HG03378 (cell line): ENCODE data around the gene SLC26A6.

Experiments used
- ATAC-seq: cut with Tn5 transposase; IDR thresholded peaks from one replicate; pipeline ENCODE4 v1.9.1; 2021; ENCODE audit warnings: mild to moderate bottlenecking, moderate library complexity; ENCODE audit not compliant: unreplicated experiment

SLC26A6 gene, protein sequence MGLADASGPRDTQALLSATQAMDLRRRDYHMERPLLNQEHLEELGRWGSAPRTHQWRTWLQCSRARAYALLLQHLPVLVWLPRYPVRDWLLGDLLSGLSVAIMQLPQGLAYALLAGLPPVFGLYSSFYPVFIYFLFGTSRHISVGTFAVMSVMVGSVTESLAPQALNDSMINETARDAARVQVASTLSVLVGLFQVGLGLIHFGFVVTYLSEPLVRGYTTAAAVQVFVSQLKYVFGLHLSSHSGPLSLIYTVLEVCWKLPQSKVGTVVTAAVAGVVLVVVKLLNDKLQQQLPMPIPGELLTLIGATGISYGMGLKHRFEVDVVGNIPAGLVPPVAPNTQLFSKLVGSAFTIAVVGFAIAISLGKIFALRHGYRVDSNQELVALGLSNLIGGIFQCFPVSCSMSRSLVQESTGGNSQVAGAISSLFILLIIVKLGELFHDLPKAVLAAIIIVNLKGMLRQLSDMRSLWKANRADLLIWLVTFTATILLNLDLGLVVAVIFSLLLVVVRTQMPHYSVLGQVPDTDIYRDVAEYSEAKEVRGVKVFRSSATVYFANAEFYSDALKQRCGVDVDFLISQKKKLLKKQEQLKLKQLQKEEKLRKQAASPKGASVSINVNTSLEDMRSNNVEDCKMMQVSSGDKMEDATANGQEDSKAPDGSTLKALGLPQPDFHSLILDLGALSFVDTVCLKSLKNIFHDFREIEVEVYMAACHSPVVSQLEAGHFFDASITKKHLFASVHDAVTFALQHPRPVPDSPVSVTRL

DNA sequence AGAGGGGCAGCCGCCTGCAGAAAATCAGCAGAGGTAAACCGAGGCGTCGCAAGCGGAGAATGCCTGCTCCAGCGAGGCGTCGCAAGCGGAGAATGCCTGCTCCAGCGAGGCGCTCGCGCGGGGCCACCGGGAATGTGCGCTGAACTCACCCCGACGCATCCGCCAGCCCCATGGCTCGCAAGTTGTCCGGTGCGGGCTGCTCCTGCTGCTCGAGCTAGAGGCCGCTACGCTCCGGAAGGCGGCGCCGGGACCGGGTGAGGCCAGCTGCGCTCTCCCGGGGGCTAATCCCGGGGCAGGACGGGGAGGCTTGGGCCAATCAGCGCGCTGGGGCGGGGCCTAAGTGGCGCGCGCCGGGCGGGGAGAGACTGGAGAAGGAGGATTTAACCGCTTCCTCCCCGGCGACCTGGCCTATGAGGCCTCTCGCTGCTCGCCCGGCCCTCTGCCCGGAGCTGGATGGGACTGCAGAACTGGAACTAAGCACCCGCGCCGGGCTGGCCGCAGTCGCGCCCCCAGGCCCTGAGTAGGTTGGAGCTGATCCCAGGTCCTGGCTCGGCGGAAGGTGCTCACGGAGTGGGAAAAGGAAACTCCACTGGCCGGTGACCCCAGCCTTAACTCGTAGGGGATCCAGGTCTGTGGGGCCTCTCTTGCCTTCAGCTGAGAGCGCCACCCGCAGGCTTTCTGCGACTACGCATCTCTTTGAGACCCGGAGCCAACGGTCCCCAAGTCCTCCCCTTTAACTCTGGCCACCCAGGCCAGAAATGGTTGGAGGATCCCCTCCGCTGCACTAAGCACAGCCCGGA lies at the start of gene SLC26A6:
Gene SLC26A6, minus strand, starts transcription at position 240 of the 800 bp plus-strand sequence. Its CDS starts 68 bp downstream, at position 172.
- peak; percentile 74 for ATAC-seq

DNA sequence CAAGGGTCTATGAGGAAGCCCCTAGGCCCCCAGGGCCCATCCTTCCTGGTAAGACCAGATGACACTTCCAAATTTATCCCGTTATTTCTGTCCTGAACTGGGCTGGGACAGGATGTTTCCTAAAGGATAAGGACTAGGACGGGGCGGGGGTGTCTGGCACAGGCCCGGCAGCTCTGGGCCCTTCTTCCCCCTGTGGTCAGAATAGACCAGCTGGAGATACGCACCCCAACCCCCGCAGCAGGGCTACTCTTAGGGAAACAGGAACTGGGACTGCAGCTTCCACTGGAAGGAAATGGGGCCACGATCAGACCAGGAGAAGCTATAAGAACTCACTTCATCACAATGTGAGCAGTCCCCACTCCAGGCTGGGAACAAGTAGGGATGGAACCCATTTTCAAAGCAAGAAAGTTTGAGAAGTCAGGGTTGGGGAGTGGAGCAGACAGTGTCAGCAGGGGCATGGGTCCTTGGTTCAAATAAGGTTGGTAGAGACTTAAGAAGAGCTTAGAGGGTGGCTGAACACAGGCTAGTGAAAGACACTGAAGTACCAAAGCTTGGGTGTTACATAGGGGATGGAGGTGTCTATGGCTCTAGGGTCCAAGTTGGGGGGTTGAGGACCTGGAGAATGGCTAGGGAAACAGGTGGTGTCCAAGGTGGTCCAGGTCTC lies 49.4 kb upstream of the SLC26A6 start:
- no peak for ATAC-seq

- ATAC-seq = no peak
These were observed 48.7 kb upstream of the SLC26A6 start for GRCh38 chr3:48684054-48684349.

DNA sequence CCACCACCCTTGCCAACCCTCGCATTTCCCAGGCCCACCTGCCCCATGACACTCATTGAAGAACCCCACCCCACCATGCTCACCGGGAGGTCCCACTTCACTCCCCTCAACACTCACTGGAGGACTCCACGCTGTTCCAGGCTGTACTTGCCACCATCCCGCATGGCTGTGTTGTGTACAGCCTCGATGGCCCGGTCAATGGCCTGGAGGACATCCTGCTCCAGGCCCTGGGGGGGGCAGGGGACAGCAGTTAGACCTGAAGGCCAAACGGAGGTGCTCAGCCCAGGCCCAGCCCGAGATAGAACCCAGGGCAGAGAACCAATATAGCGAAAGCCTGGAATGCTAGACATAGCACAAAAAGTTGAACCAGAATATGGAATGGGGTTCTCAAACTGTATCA lies 47.5 kb upstream of the SLC26A6 start:
- no peak for ATAC-seq

DNA sequence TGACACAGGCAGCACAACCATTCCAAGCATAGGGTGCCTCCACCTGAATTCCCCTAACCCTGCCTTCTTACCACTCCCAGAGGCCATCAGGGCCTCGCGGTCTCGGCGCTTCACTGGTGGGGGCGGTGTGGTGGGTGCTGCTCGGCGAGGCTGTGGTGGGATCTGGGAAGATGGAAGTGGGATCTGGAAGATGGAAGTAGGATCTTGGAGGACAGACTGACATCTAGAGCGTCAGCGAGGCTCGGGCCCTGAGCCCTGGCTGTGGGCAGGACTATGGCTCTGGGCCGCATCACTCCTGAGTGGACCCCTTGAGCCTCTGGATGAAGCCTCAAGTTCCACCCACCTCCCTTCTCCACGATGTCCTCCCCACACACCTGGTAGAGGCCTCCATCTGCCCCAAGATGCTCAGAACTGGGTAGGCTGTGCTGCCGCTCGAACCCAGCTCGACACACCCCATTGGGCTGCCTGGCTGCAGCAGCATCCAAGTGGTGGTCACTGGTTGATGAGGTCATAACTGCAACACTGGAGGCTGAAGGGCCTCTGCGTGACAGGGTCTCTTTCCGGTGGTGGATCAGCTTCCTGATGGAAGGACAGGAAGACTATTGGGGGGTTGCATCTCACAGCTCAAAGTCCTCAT lies 46.8 kb upstream of the SLC26A6 start:
- ATAC-seq = no peak

GRCh38 chr3:48681541-48681880 lies 46.2 kb upstream of the SLC26A6 start:
- ATAC-seq = no peak

GRCh38 chr3:48680811-48681540 lies 45.7 kb upstream of the SLC26A6 start:
- ATAC-seq = no peak

- ATAC-seq = no peak
These were observed 44.4 kb upstream of the SLC26A6 start for GRCh38 chr3:48679411-48680391.

GRCh38 chr3:48678566-48679380 lies 43.5 kb upstream of the SLC26A6 start:
- no peak for ATAC-seq

DNA sequence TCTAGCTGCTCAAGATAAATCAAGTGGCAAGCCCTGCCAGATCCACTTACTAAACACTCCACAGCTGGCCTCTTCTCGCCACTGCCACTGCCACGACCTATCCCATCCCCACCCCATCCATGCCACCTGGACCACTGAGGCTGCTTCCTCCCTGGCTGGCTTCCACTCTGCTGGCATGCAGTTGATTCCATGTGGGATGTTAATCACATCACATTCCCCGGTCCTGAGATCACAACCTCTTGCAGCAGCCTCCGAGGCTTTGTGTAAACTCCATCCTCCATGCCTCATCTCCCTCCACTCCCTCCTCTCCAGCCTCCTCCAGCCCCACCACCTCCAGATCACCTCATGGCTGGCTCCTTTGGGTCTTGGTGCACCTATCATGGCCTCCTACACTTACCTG lies 42.8 kb upstream of the SLC26A6 start:
- ATAC-seq = no peak

GRCh38 chr3:48674505-48674904 lies 39.2 kb upstream of the SLC26A6 start:
- ATAC-seq = no peak

DNA sequence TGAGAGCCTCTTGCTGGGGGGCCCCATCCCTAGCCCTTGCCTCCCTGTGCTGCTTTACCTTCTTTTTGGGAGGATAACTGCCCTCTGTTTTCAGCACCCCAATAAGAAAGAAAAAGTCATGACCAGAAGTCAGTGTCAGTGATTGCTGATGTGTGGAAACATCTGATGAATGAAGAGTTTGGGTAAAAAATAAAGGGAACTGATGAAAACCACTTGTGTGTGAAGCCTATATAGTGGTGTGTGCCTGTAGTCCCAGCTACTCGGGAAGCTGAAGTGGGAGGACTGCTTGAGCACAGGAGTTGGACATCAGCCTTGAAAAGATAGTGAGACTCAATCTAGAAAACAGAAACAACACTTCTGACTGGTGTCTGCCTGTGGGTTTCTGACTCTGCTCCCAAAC lies 37.3 kb upstream of the SLC26A6 start:
- no peak for ATAC-seq

- no peak for ATAC-seq
These were observed 29.7 kb upstream of the SLC26A6 start for GRCh38 chr3:48664929-48665328.

- no peak for ATAC-seq
These were observed 29.0 kb upstream of the SLC26A6 start for GRCh38 chr3:48664313-48664644.

DNA sequence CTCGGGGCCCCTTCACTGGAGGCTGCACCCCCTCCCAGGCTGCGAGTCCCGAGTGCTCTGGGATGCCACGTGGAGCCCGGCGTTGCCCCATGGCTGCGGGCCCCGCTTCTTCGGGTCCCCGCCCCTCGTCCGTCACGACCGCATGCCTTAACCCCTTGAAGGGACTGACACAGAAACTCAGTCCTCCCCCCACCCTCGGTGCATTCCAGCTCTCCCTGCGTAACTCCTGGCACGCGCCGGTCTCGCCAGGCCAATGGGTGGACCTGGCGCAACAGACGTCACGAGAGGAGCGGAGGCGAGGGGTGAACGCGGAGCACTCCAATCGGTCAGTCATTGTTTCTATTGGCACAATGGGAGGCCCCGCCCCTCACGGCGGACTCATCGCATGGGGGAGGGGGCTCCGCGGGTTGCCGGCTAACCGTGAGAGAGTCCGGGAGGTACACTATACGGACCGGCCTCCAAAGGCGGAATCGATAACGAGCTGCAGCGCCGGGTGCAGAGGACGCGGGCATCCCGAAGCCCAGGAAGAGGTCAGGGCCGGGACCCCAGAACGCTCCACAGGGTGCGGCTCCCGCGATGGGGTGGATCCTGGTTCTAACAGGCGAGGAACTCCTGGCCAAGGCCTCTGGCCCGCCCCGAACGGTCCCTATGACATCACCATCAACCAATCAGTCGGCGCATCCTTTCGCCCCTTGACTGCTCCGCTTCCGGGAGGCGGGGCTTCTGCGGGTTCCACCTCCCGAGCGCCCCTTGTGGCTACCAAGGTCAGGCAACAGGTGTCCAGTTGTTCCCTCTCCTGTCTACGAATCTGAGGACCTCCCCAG lies 28.4 kb upstream of the SLC26A6 start:
- ATAC-seq = peak; percentile 84

GRCh38 chr3:48662753-48663488 lies 27.7 kb upstream of the SLC26A6 start, which contains the start of gene CELSR3:
Gene CELSR3 (minus strand): TSS chr3:48662886. CDS start chr3:48662634, 252 bp downstream.
- no peak for ATAC-seq
